PC-3 (cell line): ENCODE data around the gene GEMIN2. TPM values are rescaled to one million over a fixed set of nuclear protein-coding genes. Genes with fewer than 3 reads are reported as not detected.
"Not testable (repeated sequence)": the region's sequence is repeated elsewhere in the genome, so short reads cannot be mapped to it uniquely, and the experiment has no call there.

ENCODE experiments used
- ATAC-seq: fragments of 200-7000 bp; cut with Tn5 transposase; 2 replicates; pipeline ENCODE4 v1.9.1; 2020; ENCODE audit warnings: mild to moderate bottlenecking, moderate library complexity
- BruUV-seq: library from RNA; stranded (reverse); fragments of 400-500 nt; replicated peaks from 2 replicates; lab custom pipeline; 2021; lab: Mats Ljungman, UMichigan
- CTCF ChIA-PET: fragments of 300-600 bp; sonication (Branson Sonifier 250); formaldehyde crosslinking; loops from one replicate; lab custom pipeline; 2022; ENCODE audit warnings: antibody characterized with exemption; lab: Charles Lee
- POLR2A ChIA-PET: fragments of 300-600 bp; sonication (Branson Sonifier 250); formaldehyde crosslinking; loops from one replicate; lab custom pipeline; 2022; ENCODE audit warnings: antibody characterized with exemption; ENCODE audit not compliant: unreplicated experiment; lab: Charles Lee
- DNase-seq: peaks from one replicate; pipeline ENCODE4 v3.0.0-alpha.2; 2015
- H2AFZ ChIP-seq: fragments of 300-600 bp; sonication (generic); 2 replicates; pipeline ENCODE4 v1.6.0; 2016; ENCODE audit warnings: antibody characterized with exemption, low read length
- H3F3A ChIP-seq: fragments of 300-600 bp; sonication (generic); one replicate; pipeline ENCODE4 v1.6.0; 2017; ENCODE audit warnings: antibody characterized with exemption, low read length, control low read depth, mild to moderate bottlenecking; ENCODE audit not compliant: unreplicated experiment
- H3K27ac ChIP-seq: fragments of 300-600 bp; sonication (generic); 2 replicates; pipeline ENCODE4 v1.5.1; 2016; ENCODE audit warnings: mild to moderate bottlenecking, low read length
- H3K27me3 ChIP-seq: fragments of 300-600 bp; sonication (generic); 2 replicates; pipeline ENCODE4 v1.6.1; 2016; ENCODE audit warnings: low read length, mixed read lengths
- H3K36me3 ChIP-seq: fragments of 300-600 bp; sonication (generic); 2 replicates; pipeline ENCODE4 v1.6.1; 2016; ENCODE audit warnings: low read depth, mixed run types, low read length, mixed read lengths
- H3K4me1 ChIP-seq: fragments of 300-600 bp; sonication (generic); 2 replicates; pipeline ENCODE4 v1.5.1; 2016; ENCODE audit warnings: low read length; ENCODE audit not compliant: insufficient read depth
- H3K4me2 ChIP-seq: fragments of 300-600 bp; sonication (generic); 2 replicates; pipeline ENCODE4 v1.6.0; 2016; ENCODE audit warnings: low read length
- H3K4me3 ChIP-seq: fragments of 300-600 bp; sonication (generic); 2 replicates; pipeline ENCODE4 v1.5.1; 2016; ENCODE audit warnings: mild to moderate bottlenecking, low read length, mixed read lengths
- H3K79me2 ChIP-seq: fragments of 300-600 bp; sonication (generic); 2 replicates; pipeline ENCODE4 v1.6.1; 2017; ENCODE audit warnings: low read length, mixed read lengths
- H3K9ac ChIP-seq: fragments of 300-600 bp; sonication (generic); 2 replicates; pipeline ENCODE4 v1.6.0; 2016; ENCODE audit warnings: mild to moderate bottlenecking, low read length
- H3K9me2 ChIP-seq: fragments of 300-600 bp; sonication (generic); replicated peaks from 2 replicates; pipeline ENCODE4 v1.6.1; 2016; ENCODE audit warnings: mixed run types, low read length, mixed read lengths
- H3K9me3 ChIP-seq: fragments of 300-600 bp; sonication (generic); 2 replicates; pipeline ENCODE4 v1.6.1; 2016; ENCODE audit warnings: low read length, mixed read lengths
- H4K20me1 ChIP-seq: fragments of 300-600 bp; sonication (generic); 2 replicates; pipeline ENCODE4 v1.6.1; 2016; ENCODE audit warnings: low read length, mixed read lengths
- CTCF ChIP-seq: fragments of 300-600 bp; sonication (generic); conservative IDR thresholded peaks from 2 replicates; pipeline ENCODE4 v1.5.1; 2017; ENCODE audit warnings: antibody characterized with exemption, low read depth, mild to moderate bottlenecking, low read length
- EZH2 ChIP-seq: fragments of 300-600 bp; sonication (generic); IDR thresholded peaks from one replicate; pipeline ENCODE4 v1.6.1; 2017; ENCODE audit warnings: antibody characterized with exemption, mild to moderate bottlenecking, low read length; ENCODE audit not compliant: unreplicated experiment
- EZH2phosphoT487 ChIP-seq: fragments of 300-600 bp; sonication (generic); IDR thresholded peaks from 2 replicates; pipeline ENCODE4 v1.6.1; 2018; ENCODE audit warnings: mild to moderate bottlenecking, antibody characterized with exemption, low read length, borderline replicate concordance
- intact Hi-C: fragments of 100-400 bp; cut with micrococcal nuclease; formaldehyde crosslinking; loops from 2 replicates; pipeline ENCODE4 v1.9.0; 2023
- total RNA-seq: library from RNA; depleted of rRNA; stranded (reverse); fragments of >200 nt; gene quantifications from 2 replicates; pipeline ENCODE4 v1.2.3, GENCODE V29; 2014

The GEMIN2 gene
- total RNA-seq, 1 experiment from 2014 or later: 48.1 TPM

- Histone ChIP-seq H3K36me3 (peaks cover 26% of the 10 kb centered on the region), H3K4me1 (no peaks in the 10 kb centered on the region), H3K79me2 (peaks cover 10% of the 10 kb centered on the region)
These were observed 46.4 kb downstream of the GEMIN2 start for GRCh38 chr14:39160494-39160893.

GRCh38 chr14:39167797-39168320, 53.7 kb downstream of the GEMIN2 start:
- Histone ChIP-seq H3K4me3 (peak overlapping the region; percentile 84; the same call in 1 of the 2 replicates), H3K79me2 (peaks cover 52% of the 10 kb centered on the region), H3K4me1 (peaks cover 20% of the 10 kb centered on the region), H3K4me2 (peak overlapping the region; percentile 87)
- ATAC-seq, H3K27me3 ChIP-seq, H3K9ac ChIP-seq, H3K9me2 ChIP-seq, H3K27ac ChIP-seq, H3F3A ChIP-seq, H2AFZ ChIP-seq, CTCF ChIA-PET, DNase-seq, H3K9me3 ChIP-seq, H4K20me1 ChIP-seq, BruUV-seq, H3K36me3 ChIP-seq, POLR2A ChIA-PET: not testable (repeated sequence)
- intact Hi-C loops: loop anchor here (5.0 kb wide), 1 partner anchor 259 kb away; no protein-coding TSS in a partner anchor

More at GRCh38 chr14:39160494-39160893, 46.4 kb downstream of the GEMIN2 start:
- Histone ChIP-seq H3F3A (no peaks in the 10 kb centered on the region), H3K9me3 (no peaks in the 10 kb centered on the region), H4K20me1 (no peaks in the 10 kb centered on the region), H2AFZ (no peak overlapping the region), H3K4me3 (no peak overlapping the region), H3K9ac (no peak overlapping the region), H3K4me2 (no peak overlapping the region), H3K27ac (no peak overlapping the region), H3K27me3 (no peaks in the 10 kb centered on the region), H3K9me2 (no peaks in the 10 kb centered on the region)
- TF ChIP-seq EZH2phosphoT487 (no peak), CTCF (no peak), EZH2 (no peak)
- POLR2A ChIA-PET: no interaction called here
- DNase-seq (no peak), ATAC-seq (no peak)
- no TSS peak for BruUV-seq
- intact Hi-C loops: no loop called here
- CTCF ChIA-PET: no interaction called here

- Histone ChIP-seq H3K4me2 (peak overlapping the region; percentile 87), H3K9me2 (no peaks in the 10 kb centered on the region), H4K20me1 (no peaks in the 10 kb centered on the region), H3K9me3 (no peaks in the 10 kb centered on the region), H3K4me3 (peak overlapping the region; percentile 84), H3K9ac (peak overlapping the region; percentile 92), H3K27ac (no peak overlapping the region), H3K36me3 (peaks cover 6% of the 10 kb centered on the region; the same call in 1 of the 2 replicates), H3K4me1 (peaks cover 20% of the 10 kb centered on the region), H3K27me3 (no peaks in the 10 kb centered on the region), H3K79me2 (peaks cover 52% of the 10 kb centered on the region), H3F3A (no peaks in the 10 kb centered on the region), H2AFZ (no peak overlapping the region)
- CTCF ChIA-PET: no interaction called here
- TF ChIP-seq CTCF (no peak), EZH2phosphoT487 (no peak), EZH2 (no peak)
- POLR2A ChIA-PET: no interaction called here
- no peak for ATAC-seq
- DNase-seq: no peak
- BruUV-seq: no TSS peak
- intact Hi-C loops: loop anchor here (5.0 kb wide), 1 partner anchor 259 kb away; no protein-coding TSS in a partner anchor
These were observed 54.5 kb downstream of the GEMIN2 start for GRCh38 chr14:39168591-39168990.
